CD4-positive, alpha-beta T cell (primary cell): ENCODE results near the gene DNAH2. TPM values are rescaled to one million over a fixed set of nuclear protein-coding genes. Genes with fewer than 3 reads are reported as not detected.
A peak's percentile ranks its signal among the peaks of the same experiment; 100 is the strongest.

Experiments
- ATAC-seq: fragments of 200-7000 bp; cut with Tn5 transposase; one replicate; pipeline ENCODE4 v1.10.0; 2022; ENCODE audit warnings: mild to moderate bottlenecking; ENCODE audit not compliant: poor library complexity
- CTCF ChIA-PET: fragments of 350-600 bp; sonication (Branson Sonifier 250); formaldehyde crosslinking; loops from one replicate; lab custom pipeline; 2021; ENCODE audit warnings: antibody characterized with exemption, inconsistent platforms; lab: Charles Lee
- POLR2A ChIA-PET: fragments of 350-600 bp; sonication (Branson Sonifier 250); formaldehyde crosslinking; loops from one replicate; lab custom pipeline; 2021; ENCODE audit warnings: antibody characterized with exemption, inconsistent platforms; lab: Charles Lee
- DNase-seq, 14 experiments: peaks; one replicate each; pipeline ENCODE4 v3.0.0-alpha.2; 2013 to 2020; ENCODE audit warnings: mixed read lengths in 2 of 14
- H3K27ac ChIP-seq, 2 donors: one replicate each; pipeline versions ENCODE4 v1.5.1 to v1.7.0; 2013; ENCODE audit warnings: low read length in 2 of 2, low read depth in 1 of 2, mild to moderate bottlenecking in 1 of 2
- H3K27me3 ChIP-seq, 2 experiments: 1 replicate in 1 of 2; 2 replicates in 1 of 2; pipeline versions ENCODE4 v1.6.1 to v1.7.0; 2013; ENCODE audit warnings: low read length in 2 of 2, control low read depth in 1 of 2, mild to moderate bottlenecking in 1 of 2, moderate library complexity in 1 of 2; ENCODE audit not compliant: insufficient read depth in 2 of 2, control insufficient read depth in 1 of 2
- H3K36me3 ChIP-seq: one replicate; pipeline ENCODE4 v1.6.1; 2013; ENCODE audit warnings: low read length, control low read depth; ENCODE audit not compliant: insufficient read depth
- H3K4me1 ChIP-seq: one replicate; pipeline ENCODE4 v1.6.1; 2013; ENCODE audit warnings: low read length, control low read depth; ENCODE audit not compliant: insufficient read depth
- H3K4me3 ChIP-seq: one replicate; pipeline ENCODE4 v1.5.1; 2013; ENCODE audit warnings: mild to moderate bottlenecking, low read length, moderate library complexity
- H3K9me3 ChIP-seq, 2 experiments: 1 replicate in 1 of 2; 2 replicates in 1 of 2; pipeline versions ENCODE4 v1.6.1 to v1.7.0; 2013; ENCODE audit warnings: low read length in 2 of 2, mild to moderate bottlenecking in 2 of 2, control low read depth in 1 of 2, moderate library complexity in 1 of 2; ENCODE audit not compliant: control insufficient read depth in 1 of 2, insufficient read depth in 1 of 2
- H3K27ac Mint-ChIP-seq: one replicate; pipeline ENCODE4 v1.8.0; 2020; ENCODE audit warnings: mixed read lengths
- H3K27me3 Mint-ChIP-seq: one replicate; pipeline ENCODE4 v1.8.0; 2021; ENCODE audit warnings: mixed read lengths
- H3K36me3 Mint-ChIP-seq: one replicate; pipeline ENCODE4 v1.8.0; 2021; ENCODE audit warnings: low read depth, mixed read lengths
- H3K4me1 Mint-ChIP-seq: one replicate; pipeline ENCODE4 v1.8.0; 2021; ENCODE audit warnings: low read depth, mixed read lengths
- H3K4me3 Mint-ChIP-seq: one replicate; pipeline ENCODE4 v1.8.0; 2020; ENCODE audit warnings: mild to moderate bottlenecking, mixed read lengths
- H3K9me3 Mint-ChIP-seq: one replicate; pipeline ENCODE4 v1.8.0; 2020; ENCODE audit warnings: mixed read lengths
- intact Hi-C, 2 experiments: fragments of 100-400 bp; cut with DNase I in 1 of 2; cut with micrococcal nuclease in 1 of 2; formaldehyde crosslinking; loops; one replicate each; pipeline versions ENCODE4 v1.15.1 to v1.9.0; 2023 to 2025; cut with DNase I, micrococcal nuclease
- total RNA-seq, 174 experiments: library from RNA in 2 of 174; stranded (reverse) in 2 of 174; gene quantifications; one replicate each; pipeline ENCODE4 v1.2.3 and lab custom pipeline; 2021 to 2026
- TF ChIP-seq, protein P1 (sequence below): fragments of 200-600 bp; IDR thresholded peaks from one replicate; pipeline ENCODE4 v1.8.0; 2022; ENCODE audit warnings: antibody characterized with exemption, mild to moderate bottlenecking

Gene DNAH2
- total RNA-seq, 2 experiments from 2014 or later = not detected

DNA sequence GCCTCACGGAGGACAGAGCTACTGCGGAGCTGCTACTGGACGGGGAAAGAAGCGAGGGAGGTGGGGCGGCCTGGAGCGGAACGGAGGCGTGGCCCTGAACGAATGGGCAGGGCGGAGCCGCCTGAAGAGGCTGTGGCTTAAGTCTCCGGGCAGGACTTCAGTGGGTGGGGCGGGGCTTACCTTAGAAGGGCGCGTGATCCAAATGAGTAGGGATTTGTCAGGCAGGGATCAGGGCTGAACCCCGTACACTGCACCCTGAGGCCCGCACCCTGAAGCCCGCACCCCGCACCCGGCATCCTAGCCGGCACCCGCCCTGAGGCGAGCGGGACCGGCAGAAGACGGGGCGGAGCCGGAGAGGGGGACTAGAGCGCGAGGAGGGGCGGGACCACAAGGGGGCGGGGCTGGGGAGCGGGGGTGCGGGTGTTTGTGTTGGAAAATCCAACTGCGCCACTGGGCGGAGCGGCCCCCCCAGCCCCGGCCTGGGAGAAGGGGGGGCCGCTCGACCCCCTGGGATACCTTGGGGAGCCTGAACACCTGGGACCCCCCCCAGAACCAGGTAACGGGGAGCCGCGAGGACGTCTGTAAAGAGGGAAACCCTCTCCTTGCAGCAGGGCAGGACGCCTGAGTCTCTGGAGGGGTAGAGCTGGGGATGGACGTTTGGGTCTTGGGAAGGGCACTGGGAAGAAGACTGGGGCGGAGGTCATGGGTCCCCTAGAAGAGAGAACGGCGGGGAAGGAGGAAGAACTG, 116.4 kb downstream of the DNAH2 start, which contains the start of gene KDM6B:
Gene KDM6B (plus strand): TSS at position 423 of the 747 bp plus-strand sequence. CDS start 11,338 bp downstream, outside the sequence.
- CTCF ChIA-PET = interaction anchor here (0.7 to 2.9 kb wide), 11 partner anchors 9 to 90 kb away, joined by 3 to 28 read pairs (median 5); partner anchors contain the start of genes CYB5D1 and NAA38
- Mint-ChIP-seq H3K4me1 (peaks cover 30% of the 10 kb centered on the region), H3K9me3 (no peaks in the 10 kb centered on the region), H3K4me3 (peak within 1 kb of the TSS; percentile 91), H3K36me3 (peaks cover 20% of the 10 kb centered on the region), H3K27me3 (peaks cover 4% of the 10 kb centered on the region), H3K27ac (peak within 1 kb of the TSS; percentile 98)
- Histone ChIP-seq H3K9me3 (no peaks in the 10 kb centered on the region), H3K27me3 (no peaks in the 10 kb centered on the region), H3K27ac (peak within 1 kb of the TSS; percentile 98 to 100), H3K4me1 (peaks cover 50% of the 10 kb centered on the region), H3K36me3 (no peaks in the 10 kb centered on the region), H3K4me3 (peak within 1 kb of the TSS; percentile 82)
- ATAC-seq = peak; percentile 43
- DNase-seq = peak; percentile 70 to 95 (median 83)
- POLR2A ChIA-PET = interaction anchor here (0.9 to 4.8 kb wide), 15 partner anchors 9 to 389 kb away, joined by 3 to 83 read pairs (median 8); partner anchors contain the start of genes CNTROB, CYB5D1, NAA38 and RNF227
- intact Hi-C loops = loop anchor here (1.0 to 10.0 kb wide), 5 partner anchors 8 to 321 kb away; partner anchors contain the start of gene PER1 (in 1 of the 2)
- TF ChIP-seq, protein P1, sequence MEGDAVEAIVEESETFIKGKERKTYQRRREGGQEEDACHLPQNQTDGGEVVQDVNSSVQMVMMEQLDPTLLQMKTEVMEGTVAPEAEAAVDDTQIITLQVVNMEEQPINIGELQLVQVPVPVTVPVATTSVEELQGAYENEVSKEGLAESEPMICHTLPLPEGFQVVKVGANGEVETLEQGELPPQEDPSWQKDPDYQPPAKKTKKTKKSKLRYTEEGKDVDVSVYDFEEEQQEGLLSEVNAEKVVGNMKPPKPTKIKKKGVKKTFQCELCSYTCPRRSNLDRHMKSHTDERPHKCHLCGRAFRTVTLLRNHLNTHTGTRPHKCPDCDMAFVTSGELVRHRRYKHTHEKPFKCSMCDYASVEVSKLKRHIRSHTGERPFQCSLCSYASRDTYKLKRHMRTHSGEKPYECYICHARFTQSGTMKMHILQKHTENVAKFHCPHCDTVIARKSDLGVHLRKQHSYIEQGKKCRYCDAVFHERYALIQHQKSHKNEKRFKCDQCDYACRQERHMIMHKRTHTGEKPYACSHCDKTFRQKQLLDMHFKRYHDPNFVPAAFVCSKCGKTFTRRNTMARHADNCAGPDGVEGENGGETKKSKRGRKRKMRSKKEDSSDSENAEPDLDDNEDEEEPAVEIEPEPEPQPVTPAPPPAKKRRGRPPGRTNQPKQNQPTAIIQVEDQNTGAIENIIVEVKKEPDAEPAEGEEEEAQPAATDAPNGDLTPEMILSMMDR = no peak

DNA sequence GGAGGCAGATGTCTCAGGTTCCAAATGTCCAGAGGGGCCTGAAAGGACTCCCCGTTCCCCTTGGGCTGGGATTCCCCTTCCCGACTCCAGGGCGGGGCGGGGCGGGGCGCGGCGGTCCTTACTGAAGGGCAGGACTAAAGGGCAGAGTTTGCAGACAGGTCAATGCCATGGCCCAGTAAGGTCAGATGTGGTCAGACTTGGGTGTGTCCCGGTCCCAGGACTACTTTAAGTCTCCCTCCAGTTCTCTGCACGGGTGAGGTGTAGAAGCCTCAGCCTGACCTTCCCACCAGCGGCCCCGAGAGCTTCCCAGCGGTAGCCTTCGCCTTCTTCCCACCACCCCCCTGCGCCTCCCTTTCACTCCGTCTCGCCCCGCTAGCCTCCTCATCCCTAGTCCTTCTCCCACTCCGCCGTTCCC, 117.0 kb downstream of the DNAH2 start:
- peak overlapping the region; percentile 98 for H3K27ac Mint-ChIP-seq
- peaks cover 36% of the 10 kb centered on the region for H3K4me1 Mint-ChIP-seq
- POLR2A ChIA-PET = interaction anchor here (0.5 to 4.8 kb wide), 22 partner anchors 9 to 497 kb away, joined by 3 to 83 read pairs (median 6); partner anchors contain the start of genes CNTROB, CYB5D1, MPDU1 and NAA38
- H3K9me3 ChIP-seq = no peaks in the 10 kb centered on the region
- TF ChIP-seq, protein P1 = no peak
- peaks cover 26% of the 10 kb centered on the region for H3K36me3 Mint-ChIP-seq
- peak overlapping the region; percentile 98 to 100 for H3K27ac ChIP-seq
- CTCF ChIA-PET = interaction anchor here (0.7 to 2.9 kb wide), 14 partner anchors 9 to 156 kb away, joined by 3 to 28 read pairs (median 4); partner anchors contain the start of genes CYB5D1 and NAA38
- H3K27me3 ChIP-seq = no peaks in the 10 kb centered on the region
- H3K27me3 Mint-ChIP-seq = peaks cover 4% of the 10 kb centered on the region
- peak; percentile 0 for ATAC-seq
- H3K4me3 ChIP-seq = peak overlapping the region; percentile 82
- intact Hi-C loops = loop anchor here (1.0 to 10.0 kb wide), 5 partner anchors 8 to 320 kb away; partner anchors contain the start of gene PER1 (in 1 of the 2)
- H3K36me3 ChIP-seq = no peaks in the 10 kb centered on the region
- peak in 11 of 14 experiments; percentile 45 to 85 (median 57) for DNase-seq
- H3K9me3 Mint-ChIP-seq = no peaks in the 10 kb centered on the region
- peaks cover 56% of the 10 kb centered on the region for H3K4me1 ChIP-seq
- peak overlapping the region; percentile 91 for H3K4me3 Mint-ChIP-seq
